T-helper 2 cell treated with Interferon-gamma antibody and Interleukin-4, amounts not matched to agents 5 μg/mL and 100 μg/mL, for 36 hours (primary cell): ENCODE data around the gene DTX3.
A peak's percentile ranks its signal among the peaks of the same experiment; 100 is the strongest.

ENCODE experiments used
- DNase-seq: peaks from one replicate; pipeline ENCODE4 v3.0.0; 2021; ENCODE audit warnings: low spot score
- H3K27ac Mint-ChIP-seq: one replicate; pipeline ENCODE4 v1.8.0; 2021; ENCODE audit warnings: mild to moderate bottlenecking, mixed read lengths
- H3K27me3 Mint-ChIP-seq: one replicate; pipeline ENCODE4 v1.8.0; 2021; ENCODE audit warnings: low read depth, mixed read lengths
- H3K36me3 Mint-ChIP-seq: one replicate; pipeline ENCODE4 v1.8.0; 2021; ENCODE audit warnings: low read depth, mixed read lengths
- H3K4me1 Mint-ChIP-seq: one replicate; pipeline ENCODE4 v1.8.0; 2021; ENCODE audit warnings: low read depth, mixed read lengths
- H3K4me3 Mint-ChIP-seq: one replicate; pipeline ENCODE4 v1.8.0; 2022; ENCODE audit warnings: mild to moderate bottlenecking, moderate library complexity, mixed read lengths
- H3K9me3 Mint-ChIP-seq: one replicate; pipeline ENCODE4 v1.8.0; 2021; ENCODE audit warnings: mixed read lengths

Gene DTX3

DNA sequence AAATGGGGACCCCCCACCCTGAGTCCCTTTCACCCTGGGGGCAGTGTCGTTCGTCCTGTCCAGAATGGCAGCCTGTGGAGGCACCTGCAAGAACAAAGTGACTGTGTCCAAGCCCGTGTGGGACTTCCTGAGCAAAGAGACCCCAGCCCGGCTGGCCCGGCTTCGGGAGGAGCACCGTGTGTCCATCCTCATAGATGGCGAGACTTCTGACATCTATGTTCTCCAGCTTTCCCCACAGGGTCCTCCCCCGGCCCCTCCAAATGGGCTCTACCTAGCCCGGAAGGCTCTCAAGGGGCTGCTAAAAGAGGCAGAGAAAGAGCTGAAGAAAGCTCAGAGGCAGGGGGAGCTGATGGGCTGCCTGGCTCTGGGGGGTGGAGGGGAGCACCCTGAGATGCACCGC, 2.2 kb downstream of the DTX3 start:
- Mint-ChIP-seq H3K9me3 (no peaks in the 10 kb centered on the region), H3K27me3 (peaks cover 3% of the 10 kb centered on the region), H3K4me1 (peaks cover 16% of the 10 kb centered on the region), H3K36me3 (peaks cover 10% of the 10 kb centered on the region), H3K4me3 (no peak overlapping the region), H3K27ac (peak overlapping the region; percentile 9)
- DNase-seq, result no peak

DNA sequence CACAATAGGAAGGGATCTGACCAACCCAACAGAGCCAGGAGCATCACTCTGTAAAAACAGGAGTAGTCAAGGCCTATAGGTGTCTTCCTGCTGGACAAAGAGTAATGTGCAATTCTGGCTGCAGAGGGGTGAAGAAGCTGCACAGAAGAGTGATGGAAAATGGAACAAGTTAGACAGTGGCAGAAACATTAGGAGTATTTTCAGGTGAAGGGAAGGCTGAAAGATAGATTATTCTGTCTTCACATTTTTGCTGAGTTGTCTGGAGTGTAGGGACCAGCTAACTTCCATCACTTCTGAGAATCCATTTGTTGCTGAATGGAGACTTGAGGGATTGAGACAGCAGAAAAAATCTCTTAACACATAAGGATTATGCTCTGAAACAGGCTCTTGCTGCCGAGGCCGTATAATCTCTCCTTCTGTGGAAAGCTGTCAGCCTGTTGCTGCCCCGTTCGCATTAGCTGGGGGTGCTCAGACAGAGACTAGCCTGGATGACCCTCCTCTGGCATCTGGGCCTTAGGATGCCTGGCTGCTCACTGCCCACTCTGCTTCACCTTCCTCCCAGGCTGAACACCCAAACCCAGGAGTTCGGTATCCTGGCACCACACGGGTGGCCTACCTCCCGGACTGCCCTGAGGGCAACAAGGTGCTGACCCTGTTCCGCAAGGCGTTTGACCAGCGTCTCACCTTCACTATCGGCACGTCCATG, 3.5 kb downstream of the DTX3 start:
- Mint-ChIP-seq H3K4me3 (no peak overlapping the region), H3K27ac (no peak overlapping the region), H3K36me3 (peaks cover 3% of the 10 kb centered on the region), H3K9me3 (no peaks in the 10 kb centered on the region), H3K4me1 (peaks cover 16% of the 10 kb centered on the region), H3K27me3 (peaks cover 16% of the 10 kb centered on the region)
- DNase-seq, result no peak

DNA sequence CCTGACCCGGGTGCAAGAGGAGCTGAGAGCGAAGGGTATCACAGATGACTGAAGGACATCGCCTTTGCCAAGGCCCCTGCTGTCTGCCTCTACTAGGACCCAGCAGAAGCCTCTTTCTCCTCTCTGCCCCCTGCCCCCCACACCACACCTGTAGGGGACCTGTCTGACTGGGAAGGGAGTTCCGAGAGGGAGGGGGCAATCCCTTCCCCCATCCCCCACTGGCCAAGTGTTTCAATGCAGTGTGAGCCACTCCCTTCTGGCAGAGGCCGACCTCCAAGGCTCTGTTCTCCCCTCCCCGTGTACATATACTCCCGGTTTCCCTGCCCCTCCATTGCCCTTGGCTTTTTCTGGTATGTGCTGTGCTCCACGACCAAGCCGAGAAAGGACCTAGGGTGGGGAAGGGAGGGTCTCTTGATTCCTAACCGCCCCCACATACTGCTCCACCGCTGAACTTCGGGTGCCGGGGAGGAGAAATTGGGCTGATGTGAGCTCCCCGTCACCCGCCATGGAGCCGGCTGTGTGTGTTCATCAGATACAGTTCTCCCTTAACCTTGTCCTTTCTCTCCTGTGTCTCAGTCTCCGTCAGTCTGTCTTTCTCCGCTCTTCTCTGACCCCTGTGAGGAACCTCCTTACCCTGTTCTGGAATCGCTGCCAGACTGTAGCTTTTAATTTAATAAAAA, 4.6 kb downstream of the DTX3 start:
- Mint-ChIP-seq H3K27ac (no peak overlapping the region), H3K27me3 (peaks cover 24% of the 10 kb centered on the region), H3K9me3 (no peaks in the 10 kb centered on the region), H3K4me3 (no peak overlapping the region), H3K36me3 (peaks cover 3% of the 10 kb centered on the region), H3K4me1 (peaks cover 14% of the 10 kb centered on the region)
- no peak for DNase-seq

DNA sequence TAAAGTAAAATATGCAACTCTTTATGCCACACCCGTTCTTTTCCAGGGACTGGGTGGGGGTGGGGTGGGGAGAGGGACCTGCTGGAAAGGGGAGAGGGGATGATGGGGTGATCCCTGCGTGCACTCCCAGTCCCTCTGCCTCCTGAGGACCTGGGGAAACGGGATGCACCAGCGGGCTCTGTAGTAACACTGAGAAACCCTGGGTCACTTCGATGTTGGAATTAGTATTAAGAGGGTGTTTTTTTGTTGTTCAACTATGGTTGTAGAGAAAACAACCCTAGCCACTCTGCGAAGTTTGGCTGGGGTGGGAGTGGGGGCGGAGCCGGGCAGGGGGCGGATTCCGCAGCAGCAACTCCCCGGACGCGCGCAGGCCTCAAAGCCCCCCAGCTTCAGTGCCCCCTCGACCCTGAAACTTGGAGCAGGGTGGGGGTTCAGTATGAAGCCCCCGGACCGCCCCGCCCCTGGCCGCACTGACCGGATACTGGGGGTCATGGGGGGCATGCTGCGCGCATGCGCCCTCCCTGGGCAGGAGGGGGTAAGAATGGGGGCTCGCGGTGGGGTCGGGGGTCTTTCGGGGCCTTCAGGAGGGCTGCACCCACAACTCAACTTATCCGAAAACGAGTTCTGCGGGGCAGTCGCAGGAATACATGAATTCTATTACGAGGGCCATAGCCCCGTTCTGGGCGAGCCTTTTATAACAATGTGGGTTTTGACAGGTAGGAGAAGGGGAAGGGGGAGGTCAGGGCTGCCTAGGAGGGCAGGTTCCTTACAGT, 5.3 kb downstream of the DTX3 start:
- Mint-ChIP-seq H3K9me3 (no peaks in the 10 kb centered on the region), H3K27me3 (peaks cover 31% of the 10 kb centered on the region), H3K4me3 (peak overlapping the region; percentile 75), H3K36me3 (peaks cover 3% of the 10 kb centered on the region), H3K27ac (no peak overlapping the region), H3K4me1 (peaks cover 13% of the 10 kb centered on the region)
- DNase-seq, result no peak

DNA sequence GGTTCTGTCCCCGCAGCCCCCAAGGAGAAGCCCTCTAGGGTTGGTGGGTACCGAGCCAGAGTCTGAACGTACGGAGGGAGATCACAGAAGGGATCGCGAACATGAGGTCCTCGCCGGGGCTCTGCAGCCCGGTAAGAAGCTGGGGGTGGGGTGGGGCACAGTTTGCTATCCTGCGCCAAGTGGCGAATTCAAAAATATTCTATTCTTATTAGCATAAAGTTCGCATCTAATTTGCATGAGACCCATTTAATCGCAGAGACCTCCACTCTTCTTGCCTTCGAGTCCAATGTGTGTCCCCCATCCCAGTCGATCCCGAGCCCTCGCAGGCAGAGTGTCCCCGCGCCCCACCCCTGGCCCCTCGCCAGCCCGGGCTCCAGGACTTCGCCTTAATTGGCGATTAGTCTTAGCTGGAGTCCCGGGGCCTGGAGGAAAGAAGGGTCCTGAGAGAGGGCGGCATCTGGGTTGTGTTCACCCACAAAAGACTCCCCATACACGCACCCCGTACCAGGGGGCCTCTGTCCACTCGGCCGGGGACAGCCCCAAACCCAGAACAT, 6.0 kb downstream of the DTX3 start:
- no peak for DNase-seq
- H3K27ac Mint-ChIP-seq, result no peak overlapping the region
- peaks cover 35% of the 10 kb centered on the region for H3K27me3 Mint-ChIP-seq
- H3K9me3 Mint-ChIP-seq, result no peaks in the 10 kb centered on the region
- H3K4me1 Mint-ChIP-seq, result peaks cover 8% of the 10 kb centered on the region
- peak overlapping the region; percentile 75 for H3K4me3 Mint-ChIP-seq
- peaks cover 3% of the 10 kb centered on the region for H3K36me3 Mint-ChIP-seq

DNA sequence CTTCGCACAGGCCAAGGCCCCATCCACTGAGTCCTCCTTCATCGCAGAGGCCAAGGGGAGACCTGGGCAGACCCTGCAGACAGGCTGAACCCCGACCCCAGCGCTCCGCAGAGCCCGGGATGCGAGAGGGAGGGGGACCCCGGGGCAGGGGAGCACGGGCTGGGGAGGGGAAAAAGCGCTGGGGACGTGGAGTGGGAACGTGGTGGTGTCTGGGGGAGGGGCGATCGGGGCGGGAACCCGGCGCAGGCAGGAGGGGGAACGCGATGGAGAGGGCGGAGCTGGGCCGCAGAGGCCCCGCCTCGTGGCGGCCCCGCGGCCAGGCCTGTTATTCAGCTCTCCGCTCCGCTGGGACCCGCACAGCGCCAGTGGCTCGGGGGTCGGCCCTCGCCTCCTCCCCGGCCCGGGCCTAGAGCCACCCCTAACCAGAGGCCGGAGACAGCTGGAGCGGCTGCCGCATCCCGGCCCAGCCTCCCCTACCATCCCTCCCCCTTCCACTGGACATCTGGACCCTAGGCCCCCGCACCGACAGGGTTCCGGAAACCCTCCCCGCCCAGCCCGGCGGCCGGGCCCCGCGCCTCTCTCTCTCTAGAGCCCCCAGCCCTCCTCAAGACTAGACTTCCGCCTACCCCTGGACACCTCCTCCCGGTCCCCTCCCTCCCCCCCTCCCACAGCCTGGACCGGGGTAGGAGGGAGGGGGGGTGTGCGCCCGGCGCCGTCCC, 6.6 kb downstream of the DTX3 start, which contains the start of gene ARHGEF25:
Gene ARHGEF25, plus strand, starts transcription at position 328 of the 719 bp plus-strand sequence. CDS start 460 bp downstream, outside the sequence.
- peak; percentile 32 for DNase-seq
- H3K27me3 Mint-ChIP-seq, result peaks cover 35% of the 10 kb centered on the region
- H3K27ac Mint-ChIP-seq, result no peak within 1 kb of the TSS
- H3K36me3 Mint-ChIP-seq, result peaks cover 3% of the 10 kb centered on the region
- peak within 1 kb of the TSS; percentile 75 for H3K4me3 Mint-ChIP-seq
- H3K4me1 Mint-ChIP-seq, result peaks cover 6% of the 10 kb centered on the region
- no peaks in the 10 kb centered on the region for H3K9me3 Mint-ChIP-seq

DNA sequence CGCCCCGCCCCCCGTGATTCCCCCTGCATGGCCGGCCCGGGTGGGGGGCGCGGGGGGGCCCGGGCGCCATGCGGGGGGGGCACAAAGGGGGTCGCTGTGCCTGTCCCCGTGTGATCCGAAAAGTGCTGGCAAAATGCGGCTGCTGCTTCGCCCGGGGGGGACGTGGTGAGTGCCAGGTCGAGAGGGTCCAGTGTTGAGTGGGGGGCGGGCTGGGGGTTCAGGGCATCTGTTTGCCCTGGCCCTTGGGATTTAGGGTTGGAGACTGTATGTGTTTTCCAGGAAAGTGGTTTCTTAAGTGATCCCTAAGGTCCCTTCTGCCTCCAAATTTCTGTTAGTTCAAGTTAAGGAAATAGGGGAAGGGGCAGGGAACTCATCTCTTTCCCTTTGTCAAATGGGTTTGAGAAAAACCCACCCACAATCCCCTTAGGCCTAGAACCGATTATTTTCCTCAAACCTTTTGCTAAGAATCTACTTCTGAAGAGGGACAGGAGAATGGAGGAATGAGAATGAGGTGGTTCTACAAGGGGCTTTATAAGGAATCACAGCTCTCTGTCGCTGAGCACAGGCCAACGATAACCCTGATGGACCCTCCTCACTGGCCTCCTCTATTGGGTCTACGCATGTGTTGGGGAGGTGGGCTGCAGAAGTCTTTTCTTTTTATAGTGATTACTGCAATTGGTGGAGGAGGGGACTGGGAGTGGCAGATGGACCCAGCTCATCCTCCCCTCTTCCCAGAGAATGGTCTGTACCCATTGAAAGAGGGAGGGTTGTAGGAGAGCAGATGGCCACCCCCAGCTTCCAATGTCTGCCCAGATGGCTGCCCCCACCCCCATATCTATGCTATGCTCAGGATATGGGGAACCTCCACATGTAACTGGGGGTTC, 7.4 kb downstream of the DTX3 start:
- Mint-ChIP-seq H3K4me1 (peaks cover 6% of the 10 kb centered on the region), H3K36me3 (peaks cover 3% of the 10 kb centered on the region), H3K9me3 (no peaks in the 10 kb centered on the region), H3K27ac (no peak overlapping the region), H3K27me3 (peaks cover 39% of the 10 kb centered on the region), H3K4me3 (peak overlapping the region; percentile 56)
- no peak for DNase-seq

DNA sequence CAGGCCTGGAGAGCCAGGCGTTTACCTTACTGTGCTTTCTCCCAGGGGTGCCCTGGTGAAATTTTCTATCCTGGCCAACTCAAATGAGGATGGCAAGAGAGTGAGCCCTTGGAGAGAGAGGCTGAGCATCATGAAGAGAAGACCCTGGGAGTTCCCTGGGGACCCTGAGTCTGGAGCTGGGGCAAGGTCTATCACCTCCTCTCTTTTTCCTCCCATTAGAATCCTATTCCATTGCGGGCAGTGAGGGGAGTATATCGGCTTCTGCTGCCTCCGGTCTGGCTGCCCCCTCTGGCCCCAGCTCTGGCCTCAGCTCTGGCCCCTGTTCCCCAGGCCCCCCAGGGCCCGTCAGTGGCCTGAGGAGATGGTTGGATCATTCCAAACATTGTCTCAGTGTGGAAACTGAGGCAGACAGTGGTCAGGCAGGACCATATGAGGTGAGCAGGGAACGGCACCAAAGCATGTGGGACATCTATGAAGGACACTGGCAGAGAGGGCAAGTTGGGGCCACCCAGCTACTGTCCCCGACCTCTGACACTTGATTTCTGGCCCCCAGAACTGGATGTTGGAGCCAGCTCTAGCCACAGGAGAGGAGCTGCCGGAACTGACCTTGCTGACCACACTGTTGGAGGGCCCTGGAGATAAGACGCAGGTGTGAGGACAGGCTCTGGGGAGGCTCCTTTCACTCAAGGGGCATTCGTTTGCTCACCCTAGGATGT, 8.2 kb downstream of the DTX3 start:
- H3K4me1 Mint-ChIP-seq, result peaks cover 6% of the 10 kb centered on the region
- no peaks in the 10 kb centered on the region for H3K9me3 Mint-ChIP-seq
- peaks cover 47% of the 10 kb centered on the region for H3K27me3 Mint-ChIP-seq
- H3K4me3 Mint-ChIP-seq, result no peak overlapping the region
- H3K27ac Mint-ChIP-seq, result no peak overlapping the region
- DNase-seq, result no peak
- H3K36me3 Mint-ChIP-seq, result peaks cover 3% of the 10 kb centered on the region

DNA sequence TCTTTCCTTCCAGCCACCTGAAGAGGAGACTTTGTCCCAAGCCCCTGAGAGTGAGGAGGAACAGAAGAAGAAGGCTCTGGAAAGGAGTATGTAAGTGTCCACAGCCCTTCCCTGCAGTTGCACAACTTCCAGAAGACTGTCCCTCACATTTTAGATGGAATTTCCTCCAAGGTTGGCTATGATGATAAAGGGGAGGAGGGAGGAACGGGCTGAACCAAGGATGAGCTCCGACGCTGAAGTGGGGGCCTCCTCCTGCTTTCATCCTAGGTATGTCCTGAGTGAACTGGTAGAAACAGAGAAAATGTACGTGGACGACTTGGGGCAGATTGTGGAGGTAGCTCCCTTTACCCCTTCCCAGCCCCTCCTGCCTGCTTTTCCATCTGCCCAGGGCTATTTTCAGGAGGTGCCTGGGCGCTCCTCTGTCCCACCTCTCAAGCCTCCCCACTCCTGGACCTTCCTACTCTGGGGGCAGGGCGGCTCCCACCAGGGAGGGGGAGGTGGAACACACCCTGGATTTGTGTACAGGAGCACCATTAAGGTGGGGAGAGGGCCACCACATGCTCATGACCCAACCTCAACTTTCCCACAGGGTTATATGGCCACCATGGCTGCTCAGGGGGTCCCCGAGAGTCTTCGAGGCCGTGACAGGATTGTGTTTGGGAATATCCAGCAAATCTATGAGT, 8.9 kb downstream of the DTX3 start:
- H3K9me3 Mint-ChIP-seq, result no peaks in the 10 kb centered on the region
- H3K27me3 Mint-ChIP-seq, result peaks cover 54% of the 10 kb centered on the region
- peaks cover 6% of the 10 kb centered on the region for H3K4me1 Mint-ChIP-seq
- H3K4me3 Mint-ChIP-seq, result no peak overlapping the region
- DNase-seq, result no peak
- peaks cover 3% of the 10 kb centered on the region for H3K36me3 Mint-ChIP-seq
- H3K27ac Mint-ChIP-seq, result no peak overlapping the region

DNA sequence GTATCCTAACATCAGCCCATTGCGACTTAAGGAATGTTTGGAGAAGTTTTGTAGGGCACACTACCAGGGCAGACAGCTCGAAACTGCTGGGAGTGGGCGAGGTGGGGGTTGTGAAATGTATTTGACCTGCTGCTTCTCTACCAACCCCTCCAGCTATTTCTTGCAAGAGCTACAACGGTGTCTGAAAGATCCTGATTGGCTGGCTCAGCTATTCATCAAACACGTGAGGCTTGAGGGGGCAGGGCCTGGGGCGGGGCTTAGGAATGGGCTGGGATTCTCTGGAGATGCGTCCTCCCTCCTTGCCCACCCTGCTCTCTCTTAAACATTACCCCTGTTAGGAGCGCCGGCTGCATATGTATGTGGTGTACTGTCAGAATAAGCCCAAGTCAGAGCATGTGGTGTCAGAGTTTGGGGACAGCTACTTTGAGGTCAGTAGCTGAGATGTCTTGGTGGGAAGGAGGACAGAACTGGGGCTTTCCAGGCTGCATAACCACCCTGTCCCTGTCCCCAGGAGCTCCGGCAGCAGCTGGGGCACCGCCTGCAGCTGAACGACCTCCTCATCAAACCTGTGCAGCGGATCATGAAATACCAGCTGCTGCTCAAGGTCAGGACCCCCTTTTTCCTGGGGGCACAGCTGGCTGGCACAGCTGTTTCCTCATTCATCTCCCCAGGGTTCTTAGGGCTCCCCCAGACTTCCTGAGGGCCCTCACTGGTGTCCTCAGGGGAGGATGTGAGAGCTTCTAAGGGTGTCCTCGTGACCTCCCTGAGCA, 9.7 kb downstream of the DTX3 start:
- no peak for DNase-seq
- no peak overlapping the region for H3K27ac Mint-ChIP-seq
- H3K9me3 Mint-ChIP-seq, result no peaks in the 10 kb centered on the region
- no peak overlapping the region for H3K4me3 Mint-ChIP-seq
- peaks cover 62% of the 10 kb centered on the region for H3K27me3 Mint-ChIP-seq
- H3K36me3 Mint-ChIP-seq, result peaks cover 1% of the 10 kb centered on the region
- peaks cover 9% of the 10 kb centered on the region for H3K4me1 Mint-ChIP-seq

DNA sequence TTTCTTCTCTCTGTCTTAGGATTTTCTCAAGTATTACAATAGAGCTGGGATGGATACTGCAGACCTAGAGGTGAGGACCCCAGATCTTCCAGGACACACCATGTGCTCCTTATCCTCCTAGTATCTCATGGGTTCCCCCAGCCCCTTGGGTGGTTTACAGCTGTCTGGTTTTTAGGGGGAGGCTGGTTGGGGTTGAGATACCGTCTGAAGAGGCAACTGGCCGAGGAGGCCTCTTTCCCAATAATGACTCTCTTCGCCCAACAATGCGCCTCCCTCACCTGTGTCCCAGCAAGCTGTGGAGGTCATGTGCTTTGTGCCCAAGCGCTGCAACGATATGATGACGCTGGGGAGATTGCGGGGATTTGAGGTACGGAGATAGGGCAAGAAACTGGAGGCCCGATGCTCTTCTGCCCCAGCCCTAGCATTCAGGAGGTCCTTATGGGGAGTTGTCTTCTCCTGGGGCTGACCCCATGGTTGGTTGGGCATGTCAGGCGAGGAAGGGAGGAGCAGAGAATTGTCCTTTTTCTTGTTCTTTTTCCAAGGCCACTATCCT, 10.4 kb downstream of the DTX3 start:
- no peak for DNase-seq
- Mint-ChIP-seq H3K4me1 (peaks cover 9% of the 10 kb centered on the region), H3K4me3 (no peak overlapping the region), H3K9me3 (no peaks in the 10 kb centered on the region), H3K27ac (no peak overlapping the region), H3K36me3 (peaks cover 1% of the 10 kb centered on the region), H3K27me3 (peaks cover 66% of the 10 kb centered on the region)
